Right lobe of liver (tissue), 4 donors: Measurements from ENCODE around the gene ESPL1.

Experiments
- CTCF ChIP-seq, 4 donors: fragments of 200-600 bp in 3 of 4; fragments of 450-650 bp in 1 of 4; IDR thresholded peaks; one replicate each; pipeline versions ENCODE4 v1.5.1 to v1.8.0; 2016 to 2022; ENCODE audit warnings: antibody characterized with exemption in 4 of 4, mild to moderate bottlenecking in 2 of 4
- POLR2A ChIP-seq: fragments of 450-650 bp; IDR thresholded peaks from one replicate; pipeline ENCODE4 v1.6.1; 2017; ENCODE audit warnings: antibody characterized with exemption, mild to moderate bottlenecking
- donor health status: DM: no; HTN: no; CAD: no.
- donor health status: DM: no; HTN: no; CAD: no.
- donor health status: DM: no; HTN: yes; CAD: no.

GRCh38 chr12:53328043-53328435 is 59.9 kb downstream of the ESPL1 start:
- TF ChIP-seq CTCF (IDR thresholded peaks at IDR 0.05), result no peak
- TF ChIP-seq POLR2A, result no peak
